ENCODE measurements around the gene RALA.

The RALA gene

GRCh38 chr7:39614299-39614698, 9.1 kb upstream of the RALA start:
- DNase-seq: no peak

DNA sequence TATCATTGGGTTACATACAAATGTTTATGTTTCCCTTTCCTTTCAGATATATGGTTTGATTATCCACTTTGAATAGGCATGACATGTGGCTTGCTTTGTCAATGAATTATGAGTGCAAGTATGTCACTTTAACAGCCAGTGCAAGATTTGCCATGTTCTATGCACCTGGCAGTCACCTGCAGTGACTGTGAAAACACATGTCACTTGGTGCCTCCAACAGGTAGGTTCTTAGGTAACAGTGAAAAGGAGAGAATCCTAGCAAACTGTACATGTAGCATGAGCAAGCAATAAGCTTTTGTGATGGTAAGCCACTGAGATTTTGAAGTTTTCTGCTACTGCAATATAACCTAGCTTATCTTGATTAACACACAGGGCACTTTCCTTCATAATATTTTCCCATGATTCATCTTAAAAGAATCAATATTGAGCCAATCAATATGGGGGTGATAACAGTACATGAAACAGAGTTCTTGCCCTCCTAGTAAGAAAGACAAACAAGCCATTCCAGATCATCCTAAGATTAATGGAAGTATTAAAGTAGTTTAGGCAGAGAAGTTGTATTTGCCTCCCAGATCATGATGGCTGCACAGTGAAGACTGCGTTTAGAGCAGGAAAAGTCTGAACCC, 7.9 kb upstream of the RALA start:
- DNase-seq: no peak

GRCh38 chr7:39616138-39616537, 7.2 kb upstream of the RALA start:
- DNase-seq: no peak

- no peak for DNase-seq
Measured at GRCh38 chr7:39617005-39617404, 6.4 kb upstream of the RALA start.

- DNase-seq: no peak
Measured at GRCh38 chr7:39618868-39619267, 4.5 kb upstream of the RALA start.

GRCh38 chr7:39620486-39620885, 2.9 kb upstream of the RALA start:
- no peak for DNase-seq

DNA sequence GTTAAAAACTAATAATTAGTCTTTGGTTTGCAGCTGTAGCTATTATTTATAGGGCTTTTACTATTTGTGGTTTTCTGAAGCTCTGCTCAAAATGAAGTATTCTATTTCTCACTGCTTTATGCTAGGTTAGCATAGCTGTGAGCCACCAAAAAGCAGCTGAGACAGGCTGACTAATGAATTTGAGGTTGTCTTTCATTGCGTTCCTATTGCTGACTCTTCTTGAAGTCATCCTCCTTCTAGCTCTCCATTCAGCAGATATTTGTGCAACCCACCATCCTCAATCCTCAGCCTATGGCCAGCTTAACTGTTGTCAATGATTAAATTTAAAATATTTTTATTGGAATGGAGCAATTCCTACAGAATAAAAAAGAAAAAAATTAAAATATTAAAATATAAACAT, 2.1 kb upstream of the RALA start:
- no peak for DNase-seq

- no peak for DNase-seq
Measured at GRCh38 chr7:39621784-39622411, 1.5 kb upstream of the RALA start.

DNA sequence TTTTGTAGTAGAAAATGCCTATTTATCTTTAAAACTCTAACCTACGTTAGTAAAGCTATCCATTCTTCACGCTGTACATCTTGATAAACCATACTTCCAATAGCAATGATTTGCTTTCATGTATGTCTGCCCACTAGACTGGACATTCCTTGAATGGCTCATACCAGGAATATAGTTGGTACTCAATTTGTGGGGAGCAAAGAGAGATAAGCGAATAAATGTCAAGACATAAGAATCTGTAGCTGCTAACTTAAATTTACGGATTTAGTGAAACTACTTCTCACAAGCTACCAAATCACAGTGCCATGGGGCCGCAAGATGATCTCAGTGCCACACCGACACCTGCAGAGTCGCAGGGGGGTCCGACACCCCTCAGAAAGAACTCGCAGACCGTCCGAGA, 763 bp upstream of the RALA start:
- DNase-seq: no peak

DNA sequence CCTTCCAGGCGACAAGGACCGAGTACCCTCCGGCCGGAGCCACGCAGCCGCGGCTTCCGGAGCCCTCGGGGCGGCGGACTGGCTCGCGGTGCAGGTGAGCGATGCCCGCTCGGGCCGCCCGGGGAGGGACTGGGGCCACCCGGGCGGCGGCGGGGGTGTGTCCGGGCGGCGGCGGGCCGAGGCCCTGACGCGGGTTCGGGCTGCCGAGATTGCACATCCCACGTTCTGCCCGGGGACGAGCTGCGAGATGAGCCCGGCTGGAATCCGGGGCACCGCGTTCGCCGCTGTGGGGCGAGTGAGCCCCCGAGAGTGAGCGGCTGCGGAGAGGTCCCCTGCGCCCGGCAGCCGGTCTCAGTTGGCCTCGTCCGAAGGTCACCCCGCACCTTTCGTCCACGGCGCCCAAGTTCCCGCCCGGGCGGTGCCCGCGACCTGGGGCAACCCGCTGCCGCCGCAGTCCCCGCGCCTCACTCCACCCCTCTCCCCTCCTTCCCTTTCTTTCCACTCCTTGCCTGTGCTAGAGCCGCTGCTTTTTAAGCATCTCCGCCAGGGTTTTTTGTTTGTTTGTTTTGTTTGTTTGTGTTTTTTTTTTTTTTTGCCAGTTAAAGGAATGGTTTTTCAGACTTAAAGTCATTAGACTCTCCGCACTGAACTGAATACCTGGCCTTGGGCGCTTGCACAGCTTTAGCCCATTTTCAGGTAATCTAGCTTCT, 515 bp downstream of the RALA start:
- DNase-seq: peak; percentile 26

- peak; percentile 23 for DNase-seq
Measured at GRCh38 chr7:39624442-39624807, 1.1 kb downstream of the RALA start.

GRCh38 chr7:39624935-39625694, 1.7 kb downstream of the RALA start:
- DNase-seq: no peak

DNA sequence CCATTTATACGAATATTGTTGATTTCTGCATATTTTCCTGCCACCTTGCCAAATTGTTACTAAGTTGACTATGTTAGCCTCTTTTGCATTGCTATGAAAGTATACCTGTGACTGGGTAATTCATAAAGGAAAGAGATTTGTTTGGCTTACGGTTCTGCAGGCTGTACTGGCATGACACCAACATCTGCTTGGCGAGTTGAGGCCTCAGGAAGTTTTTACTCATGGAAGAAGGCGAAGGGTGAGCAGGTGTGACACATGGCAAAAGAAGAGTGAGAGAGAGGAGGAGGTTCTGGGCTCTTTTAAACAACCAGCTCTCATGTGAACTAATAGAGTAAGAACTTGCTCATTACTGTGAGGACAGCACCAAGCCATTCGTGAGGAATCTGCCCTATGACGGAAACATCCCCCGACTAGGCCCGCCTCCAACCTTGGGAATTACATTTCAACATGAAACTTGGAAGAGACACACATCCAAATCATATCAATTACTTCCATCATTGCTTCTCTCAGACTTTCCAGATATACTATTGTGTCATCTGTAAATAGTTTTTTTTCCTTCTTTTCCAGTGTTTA, 8.4 kb downstream of the RALA start:
- no peak for DNase-seq

DNA sequence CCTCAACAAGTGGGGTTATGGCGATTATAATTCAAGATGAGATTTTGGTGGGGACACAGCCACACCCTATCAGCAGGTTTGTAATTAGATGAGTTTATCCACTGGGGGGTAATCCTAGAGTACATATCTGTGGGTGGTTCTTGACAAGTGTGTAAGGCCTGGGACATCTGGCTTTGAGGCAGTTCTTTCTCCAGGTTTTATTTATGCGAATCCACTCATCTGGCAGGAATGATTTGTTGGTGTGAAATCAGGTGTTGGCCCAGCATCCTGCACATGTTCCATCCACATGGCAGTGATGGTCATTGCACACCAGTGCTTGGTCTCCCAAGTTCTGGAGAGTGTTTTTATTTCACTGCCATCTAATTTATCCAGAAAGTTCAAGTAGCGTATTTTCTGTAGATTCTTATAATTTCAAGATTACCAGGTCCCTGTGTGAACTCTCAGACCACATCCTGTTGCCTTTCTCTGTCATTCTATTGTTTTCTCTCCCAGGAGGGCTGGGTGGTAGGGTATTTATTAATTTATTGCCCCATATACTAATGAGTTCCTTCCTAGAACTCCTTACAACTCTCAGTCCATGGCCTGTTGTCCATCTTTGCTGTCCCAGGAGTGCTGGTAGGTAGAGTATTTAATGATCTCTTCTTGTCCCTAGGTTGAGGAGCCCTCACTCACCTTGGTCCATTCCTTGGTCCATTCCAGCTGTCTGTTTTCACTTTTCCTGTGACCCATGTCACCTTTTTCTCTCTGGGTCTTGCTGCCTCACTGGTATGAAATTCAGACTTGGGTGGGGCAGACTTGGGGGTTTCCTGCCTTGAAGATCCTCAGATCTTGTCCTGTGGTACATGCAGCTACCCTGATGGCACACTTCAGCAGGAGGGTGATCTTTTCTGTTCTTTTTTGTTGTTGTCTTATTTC, 10.4 kb downstream of the RALA start:
- DNase-seq: peak; percentile 25

GRCh38 chr7:39634478-39634805, 11.1 kb downstream of the RALA start:
- DNase-seq: no peak

GRCh38 chr7:39637400-39637799, 14.0 kb downstream of the RALA start:
- DNase-seq: no peak

DNA sequence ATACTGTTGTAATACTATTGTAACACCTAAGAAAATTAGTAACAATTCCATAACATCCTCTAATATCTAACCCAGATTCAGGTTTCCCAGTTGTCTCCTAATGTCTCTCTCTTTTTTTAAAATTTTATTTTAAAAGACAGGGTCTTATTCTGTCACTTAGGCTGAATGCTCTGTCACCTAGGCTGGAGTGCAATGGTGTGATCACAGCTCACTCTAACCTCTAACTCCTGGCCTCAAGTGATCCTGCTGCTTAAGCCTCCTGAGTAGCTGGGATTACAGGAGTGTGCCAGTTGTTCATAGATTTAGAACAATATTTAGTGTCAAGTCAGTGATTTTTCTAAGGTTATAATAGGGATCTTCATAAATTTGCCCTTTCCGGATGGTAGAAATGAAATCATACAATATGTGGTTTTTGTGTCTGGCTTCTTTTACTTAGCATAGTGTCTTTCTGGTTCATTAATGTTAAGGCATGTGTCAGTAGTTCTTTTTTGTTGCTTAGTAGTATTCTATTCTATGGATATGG, 14.7 kb downstream of the RALA start:
- no peak for DNase-seq

- DNase-seq: no peak
Measured at GRCh38 chr7:39642896-39643295, 19.5 kb downstream of the RALA start.

GRCh38 chr7:39644170-39644569, 20.8 kb downstream of the RALA start:
- no peak for DNase-seq

- DNase-seq: no peak
Measured at GRCh38 chr7:39645482-39646407, 22.4 kb downstream of the RALA start.

- DNase-seq: no peak
Measured at GRCh38 chr7:39647816-39648215, 24.4 kb downstream of the RALA start.

Measured in activated CD4-positive, alpha-beta T cell treated with anti-CD3 and anti-CD28 coated beads, Interleukin-2, amount 50 U/mL, for 1 hour (primary cell).